A673 (cell line): ENCODE measurements around the gene RALGPS1. TPM values are rescaled to one million over a fixed set of nuclear protein-coding genes. Genes with fewer than 3 reads are reported as not detected.

Experiments
- BruUV-seq: library from RNA; stranded (reverse); fragments of 400-500 nt; replicated peaks from 2 replicates; lab custom pipeline; 2021; lab: Mats Ljungman, UMichigan
- CTCF ChIA-PET: fragments of 300-600 bp; sonication (Branson Sonifier 250); formaldehyde crosslinking; loops from one replicate; lab custom pipeline; 2022; ENCODE audit warnings: antibody characterized with exemption; lab: Charles Lee
- POLR2A ChIA-PET: fragments of 300-600 bp; sonication (Branson Sonifier 250); formaldehyde crosslinking; loops from one replicate; lab custom pipeline; 2022; ENCODE audit warnings: antibody characterized with exemption; ENCODE audit not compliant: low non-redundant PET; lab: Charles Lee
- DNase-seq: peaks from one replicate; pipeline ENCODE4 v3.0.0-alpha.2; 2015; ENCODE audit warnings: low spot score
- H3K27ac ChIP-seq: fragments of 200-600 bp; sonication (generic); 2 replicates; pipeline ENCODE4 v1.5.1; 2016; ENCODE audit warnings: mixed run types, low read depth, mild to moderate bottlenecking, mixed read lengths, antibody characterized with exemption, low read length; ENCODE audit not compliant: poor library complexity, severe bottlenecking
- H3K27me3 ChIP-seq: fragments of 200-600 bp; sonication (generic); replicated peaks from 2 replicates; pipeline ENCODE4 v1.6.1; 2017; ENCODE audit warnings: mixed run types, low read depth, mild to moderate bottlenecking, mixed read lengths, antibody characterized with exemption, low read length; ENCODE audit not compliant: insufficient read depth, poor library complexity
- H3K36me3 ChIP-seq: fragments of 200-600 bp; sonication (generic); 2 replicates; pipeline ENCODE4 v1.6.1; 2016; ENCODE audit warnings: mixed run types, mild to moderate bottlenecking, mixed read lengths, antibody characterized with exemption, low read length; ENCODE audit not compliant: insufficient read depth, poor library complexity, severe bottlenecking
- H3K4me1 ChIP-seq: fragments of 200-600 bp; sonication (generic); 2 replicates; pipeline ENCODE4 v1.6.1; 2017; ENCODE audit warnings: mixed run types, mild to moderate bottlenecking, mixed read lengths, antibody characterized with exemption, low read length; ENCODE audit not compliant: insufficient read depth, poor library complexity, severe bottlenecking
- H3K4me3 ChIP-seq: fragments of 200-600 bp; sonication (generic); 2 replicates; pipeline ENCODE4 v1.5.1; 2016; ENCODE audit warnings: low read depth, mixed run types, mild to moderate bottlenecking, mixed read lengths, low read length; ENCODE audit not compliant: poor library complexity, severe bottlenecking
- H3K9me3 ChIP-seq: fragments of 200-600 bp; sonication (generic); 2 replicates; pipeline ENCODE4 v1.6.1; 2016; ENCODE audit warnings: mixed run types, low read depth, mild to moderate bottlenecking, mixed read lengths, antibody characterized with exemption, low read length; ENCODE audit not compliant: poor library complexity, severe bottlenecking
- EZH2 ChIP-seq: fragments of 200-600 bp; sonication (generic); IDR thresholded peaks from 2 replicates; pipeline ENCODE4 v1.6.1; 2017; ENCODE audit warnings: borderline replicate concordance, low read depth, mild to moderate bottlenecking, mixed read lengths, antibody characterized with exemption, low read length; ENCODE audit not compliant: poor library complexity, severe bottlenecking
- intact Hi-C: fragments of 100-400 bp; cut with micrococcal nuclease; formaldehyde crosslinking; loops from one replicate; pipeline ENCODE4 v1.10.0; 2022; ENCODE audit not compliant: unreplicated experiment
- total RNA-seq: library from RNA; stranded (reverse); gene quantifications from 2 replicates; pipeline ENCODE4 v1.2.3, GENCODE V29; 2021
- TF ChIP-seq, protein P1 (sequence below): fragments of 300-800, 200-600 bp; sonication (generic); conservative IDR thresholded peaks from 2 replicates; pipeline ENCODE4 v1.5.1; 2017; ENCODE audit warnings: low read depth, mild to moderate bottlenecking, antibody characterized with exemption, low read length, moderate library complexity, mixed read lengths

RALGPS1 gene
- total RNA-seq, 1 experiment from 2014 or later: 3.9 TPM

DNA sequence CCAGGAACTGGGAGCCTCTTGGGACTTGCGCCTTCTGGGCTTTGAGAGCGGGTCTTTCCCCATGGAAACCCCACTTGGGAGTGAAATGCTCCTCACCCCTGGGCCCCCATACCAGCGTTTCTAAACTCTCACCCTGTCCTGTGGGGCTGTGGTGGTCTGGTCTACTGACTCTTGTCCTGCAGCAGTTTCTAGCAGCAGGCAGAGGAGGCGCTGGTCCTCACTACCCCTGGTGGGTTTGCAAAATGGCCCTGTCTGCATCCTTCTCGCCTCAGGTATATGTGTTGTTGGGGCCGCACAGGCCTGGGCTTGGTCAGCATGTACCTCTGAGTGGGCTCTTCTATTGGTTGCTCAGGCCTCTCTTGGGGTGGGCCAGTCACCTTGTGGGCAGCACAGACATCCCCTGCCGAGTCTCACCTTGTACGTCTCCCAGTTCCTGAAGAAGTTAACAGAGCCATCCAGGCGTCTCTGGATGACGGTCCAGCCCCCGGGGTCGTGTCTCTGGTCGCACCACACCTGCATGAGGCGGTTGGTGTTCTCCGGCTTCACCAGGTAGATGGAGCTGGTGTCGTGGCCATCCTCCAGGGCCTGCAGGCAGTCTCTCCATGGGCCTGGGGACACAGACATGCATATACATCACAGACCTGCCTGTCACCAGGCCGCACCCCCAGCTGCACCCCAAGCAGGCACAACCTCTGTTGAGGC is 178.9 kb downstream of the RALGPS1 start:
- intact Hi-C loops: no loop called here
- no TSS peak for BruUV-seq
- H3K36me3 ChIP-seq: no peaks in the 10 kb centered on the region
- no peaks in the 10 kb centered on the region for H3K9me3 ChIP-seq
- H3K4me3 ChIP-seq: no peak overlapping the region
- no peak overlapping the region for H3K27ac ChIP-seq
- no peaks in the 10 kb centered on the region for H3K27me3 ChIP-seq
- H3K4me1 ChIP-seq: no peaks in the 10 kb centered on the region
- TF ChIP-seq, protein P1, sequence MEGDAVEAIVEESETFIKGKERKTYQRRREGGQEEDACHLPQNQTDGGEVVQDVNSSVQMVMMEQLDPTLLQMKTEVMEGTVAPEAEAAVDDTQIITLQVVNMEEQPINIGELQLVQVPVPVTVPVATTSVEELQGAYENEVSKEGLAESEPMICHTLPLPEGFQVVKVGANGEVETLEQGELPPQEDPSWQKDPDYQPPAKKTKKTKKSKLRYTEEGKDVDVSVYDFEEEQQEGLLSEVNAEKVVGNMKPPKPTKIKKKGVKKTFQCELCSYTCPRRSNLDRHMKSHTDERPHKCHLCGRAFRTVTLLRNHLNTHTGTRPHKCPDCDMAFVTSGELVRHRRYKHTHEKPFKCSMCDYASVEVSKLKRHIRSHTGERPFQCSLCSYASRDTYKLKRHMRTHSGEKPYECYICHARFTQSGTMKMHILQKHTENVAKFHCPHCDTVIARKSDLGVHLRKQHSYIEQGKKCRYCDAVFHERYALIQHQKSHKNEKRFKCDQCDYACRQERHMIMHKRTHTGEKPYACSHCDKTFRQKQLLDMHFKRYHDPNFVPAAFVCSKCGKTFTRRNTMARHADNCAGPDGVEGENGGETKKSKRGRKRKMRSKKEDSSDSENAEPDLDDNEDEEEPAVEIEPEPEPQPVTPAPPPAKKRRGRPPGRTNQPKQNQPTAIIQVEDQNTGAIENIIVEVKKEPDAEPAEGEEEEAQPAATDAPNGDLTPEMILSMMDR: no peak
- no peak for TF ChIP-seq EZH2
- DNase-seq: no peak
- CTCF ChIA-PET: no interaction called here
- POLR2A ChIA-PET: no interaction called here

DNA sequence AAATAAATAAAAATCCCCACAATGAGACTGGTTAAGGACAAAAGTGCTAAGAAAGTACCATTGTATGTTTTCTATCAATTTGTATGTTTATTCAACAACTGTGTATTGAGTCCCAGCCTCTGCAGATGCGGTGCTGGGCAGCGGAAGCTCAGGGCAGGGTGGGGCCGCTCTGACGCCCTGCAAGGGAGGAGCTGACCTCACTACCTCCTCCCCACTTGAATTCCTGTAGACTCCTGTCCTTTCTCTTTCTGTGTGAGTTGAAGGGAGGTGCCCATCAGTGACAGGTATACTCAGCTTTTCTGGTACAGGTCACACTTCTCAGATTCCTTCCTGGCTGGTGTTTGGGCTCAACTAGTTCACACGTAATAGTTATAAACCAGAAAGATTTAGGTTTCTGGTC is 180.8 kb downstream of the RALGPS1 start:
- no peaks in the 10 kb centered on the region for H3K9me3 ChIP-seq
- ChIA-PET CTCF (no interaction called here), POLR2A (no interaction called here)
- H3K4me1 ChIP-seq: no peaks in the 10 kb centered on the region
- no peak for DNase-seq
- no peaks in the 10 kb centered on the region for H3K36me3 ChIP-seq
- no peaks in the 10 kb centered on the region for H3K27me3 ChIP-seq
- no TSS peak for BruUV-seq
- no peak for TF ChIP-seq EZH2
- TF ChIP-seq, protein P1: no peak
- intact Hi-C loops: no loop called here
- H3K4me3 ChIP-seq: no peak overlapping the region
- H3K27ac ChIP-seq: no peak overlapping the region

DNA sequence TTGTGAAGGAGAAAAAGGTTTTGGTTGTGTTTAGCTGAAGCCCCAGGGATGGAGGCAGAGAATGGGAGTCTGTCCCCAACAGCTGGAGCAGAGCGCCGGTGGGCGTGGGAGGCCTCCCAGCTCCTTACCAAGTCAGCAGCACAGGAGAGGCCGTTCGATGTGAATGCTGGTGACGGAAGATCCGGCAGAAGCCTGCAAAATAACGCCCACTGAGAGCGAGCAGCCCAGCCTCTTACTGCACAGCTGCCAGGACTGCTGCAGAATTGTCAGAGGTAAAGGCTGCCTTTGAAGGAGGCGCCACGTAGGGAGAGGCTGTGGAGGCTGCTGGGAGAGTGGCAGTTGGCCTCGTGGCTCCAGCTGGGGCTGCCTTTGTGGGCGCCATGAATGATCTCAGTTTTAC is 181.6 kb downstream of the RALGPS1 start:
- Histone ChIP-seq H3K9me3 (no peaks in the 10 kb centered on the region), H3K4me1 (no peaks in the 10 kb centered on the region), H3K36me3 (no peaks in the 10 kb centered on the region), H3K27me3 (no peaks in the 10 kb centered on the region), H3K27ac (no peak overlapping the region), H3K4me3 (no peak overlapping the region)
- intact Hi-C loops: no loop called here
- DNase-seq: no peak
- BruUV-seq: no TSS peak
- POLR2A ChIA-PET: no interaction called here
- TF ChIP-seq, protein P1: no peak
- no peak for TF ChIP-seq EZH2
- CTCF ChIA-PET: no interaction called here
